GM18526 (cell line): ENCODE measurements around the gene KIF1B.

ENCODE experiments used
- POLR2A ChIP-seq: IDR thresholded peaks from 3 replicates; pipeline ENCODE4 v1.6.1; 2011; ENCODE audit not compliant: insufficient read length; ENCODE audit errors: extremely low read depth

The KIF1B gene

GRCh38 chr1:10326251-10326650 is 115.9 kb downstream of the KIF1B start:
- no peak for TF ChIP-seq POLR2A

- no peak for TF ChIP-seq POLR2A
Measured at GRCh38 chr1:10328180-10328963, 118.0 kb downstream of the KIF1B start.

- no peak for TF ChIP-seq POLR2A
Measured at GRCh38 chr1:10337436-10337835, 127.1 kb downstream of the KIF1B start.

GRCh38 chr1:10338047-10338446 is 127.7 kb downstream of the KIF1B start:
- TF ChIP-seq POLR2A: no peak

GRCh38 chr1:10338611-10339010 is 128.2 kb downstream of the KIF1B start:
- no peak for TF ChIP-seq POLR2A

GRCh38 chr1:10339036-10339567 is 128.7 kb downstream of the KIF1B start:
- no peak for TF ChIP-seq POLR2A

- TF ChIP-seq POLR2A: no peak
Measured at GRCh38 chr1:10339815-10340214, 129.4 kb downstream of the KIF1B start.

- no peak for TF ChIP-seq POLR2A
Measured at GRCh38 chr1:10340930-10341590, 130.7 kb downstream of the KIF1B start.

GRCh38 chr1:10347109-10347508 is 136.7 kb downstream of the KIF1B start:
- TF ChIP-seq POLR2A: no peak

- no peak for TF ChIP-seq POLR2A
Measured at GRCh38 chr1:10353282-10353681, 142.9 kb downstream of the KIF1B start.

- no peak for TF ChIP-seq POLR2A
Measured at GRCh38 chr1:10353693-10354092, 143.3 kb downstream of the KIF1B start.

GRCh38 chr1:10360045-10360444 is 149.7 kb downstream of the KIF1B start:
- no peak for TF ChIP-seq POLR2A

GRCh38 chr1:10361515-10361914 is 151.1 kb downstream of the KIF1B start:
- TF ChIP-seq POLR2A: no peak

GRCh38 chr1:10368194-10368593 is 157.8 kb downstream of the KIF1B start:
- TF ChIP-seq POLR2A: no peak

- TF ChIP-seq POLR2A: no peak
Measured at GRCh38 chr1:10374442-10374860, 164.1 kb downstream of the KIF1B start.
